HEK293 (cell line): ENCODE measurements around the gene CNKSR2.
A peak's percentile ranks its signal among the peaks of the same experiment; 100 is the strongest.

Source experiments
- CTCF ChIA-PET: fragments of 350-600 bp; formaldehyde crosslinking; extraction: SDS; loops from one replicate; lab custom pipeline; 2021; ENCODE audit warnings: antibody characterized with exemption; lab: Yijun Ruan, JAX
- POLR2A ChIA-PET: fragments of 300-600 bp; formaldehyde crosslinking; extraction: SDS; loops from one replicate; lab custom pipeline; 2020; ENCODE audit warnings: antibody characterized with exemption, inconsistent platforms; lab: Yijun Ruan, JAX
- H3K27ac ChIP-seq: fragments of 200-500 bp; sonication (Bioruptor generic); 2 replicates; pipeline ENCODE4 v1.5.1; 2014; ENCODE audit warnings: low read depth, low read length, control low read depth, inconsistent platforms; ENCODE audit errors: extremely low read depth
- H3K36me3 ChIP-seq, 2 experiments: fragments of 200-500 bp in 1 of 2; sonication (Bioruptor generic) in 1 of 2; 1 replicate in 1 of 2; 2 replicates in 1 of 2; pipeline ENCODE4 v1.5.1; 2014 to 2017; ENCODE audit warnings: inconsistent platforms in 2 of 2, low read length in 2 of 2; ENCODE audit not compliant: control insufficient read depth in 2 of 2, insufficient read depth in 1 of 2
- H3K4me1 ChIP-seq: fragments of 200-500 bp; sonication (Bioruptor generic); 2 replicates; pipeline ENCODE4 v1.5.1; 2014; ENCODE audit warnings: mild to moderate bottlenecking, low read length, inconsistent platforms; ENCODE audit not compliant: control insufficient read depth, insufficient read depth
- H3K4me3 ChIP-seq: 2 replicates; pipeline ENCODE4 v1.5.1; 2011; ENCODE audit warnings: low read depth, mild to moderate bottlenecking, control low read depth, low read length, moderate library complexity
- H3K9me3 ChIP-seq: fragments of 200-500 bp; sonication (Bioruptor generic); 2 replicates; pipeline ENCODE4 v1.5.1; 2014; ENCODE audit warnings: low read depth, low read length, inconsistent platforms; ENCODE audit not compliant: control insufficient read depth, insufficient read depth
- GLI2 ChIP-seq: fragments of 450-650 bp; formaldehyde crosslinking; IDR thresholded peaks from 2 replicates; pipeline ENCODE4; 2017; ENCODE audit warnings: missing biosample characterization, missing genetic modification characterization, low read depth, borderline replicate concordance
- GLIS2 ChIP-seq: fragments of 450-650 bp; formaldehyde crosslinking; IDR thresholded peaks from 2 replicates; pipeline ENCODE4 v1.5.1; 2016; ENCODE audit warnings: missing biosample characterization, missing genetic modification characterization
- IKZF3 ChIP-seq: fragments of 450-650 bp; IDR thresholded peaks from 2 replicates; pipeline ENCODE4 v1.5.0; 2018; ENCODE audit warnings: missing biosample characterization, mild to moderate bottlenecking, missing genetic modification characterization, moderate library complexity
- KLF7 ChIP-seq: fragments of 450-650 bp; formaldehyde crosslinking; IDR thresholded peaks from 2 replicates; pipeline ENCODE4 v1.5.1; 2016; ENCODE audit warnings: missing biosample characterization, missing genetic modification characterization, borderline replicate concordance
- OSR2 ChIP-seq: fragments of 450-650 bp; formaldehyde crosslinking; IDR thresholded peaks from 2 replicates; pipeline ENCODE4 v1.5.1; 2016; ENCODE audit warnings: missing biosample characterization, missing genetic modification characterization
- SP7 ChIP-seq: fragments of 450-650 bp; formaldehyde crosslinking; IDR thresholded peaks from 2 replicates; pipeline ENCODE4 v1.5.1; 2016; ENCODE audit warnings: missing biosample characterization, missing genetic modification characterization
- TCF7L2 ChIP-seq: IDR thresholded peaks from 2 replicates; pipeline ENCODE4 v1.6.1; 2011; ENCODE audit warnings: low read depth, mild to moderate bottlenecking, inconsistent platforms, low read length, moderate library complexity, borderline replicate concordance
- ZFP37 ChIP-seq: fragments of 450-650 bp; formaldehyde crosslinking; IDR thresholded peaks from 2 replicates; pipeline ENCODE4 v1.5.1; 2016; ENCODE audit warnings: missing biosample characterization, missing genetic modification characterization
- ZFP69B ChIP-seq: fragments of 450-650 bp; formaldehyde crosslinking; IDR thresholded peaks from 2 replicates; pipeline ENCODE4 v1.5.1; 2016; ENCODE audit warnings: missing biosample characterization, missing genetic modification characterization
- ZNF132 ChIP-seq: fragments of 450-650 bp; formaldehyde crosslinking; IDR thresholded peaks from 2 replicates; pipeline ENCODE4 v1.5.1; 2017; ENCODE audit warnings: missing biosample characterization, missing genetic modification characterization, borderline replicate concordance
- ZNF366 ChIP-seq: fragments of 450-650 bp; formaldehyde crosslinking; conservative IDR thresholded peaks from 2 replicates; pipeline ENCODE4 v1.5.1; 2016; ENCODE audit warnings: missing biosample characterization, missing genetic modification characterization
- ZNF433 ChIP-seq: fragments of 450-650 bp; formaldehyde crosslinking; IDR thresholded peaks from 2 replicates; pipeline ENCODE4 v1.5.1; 2016; ENCODE audit warnings: missing biosample characterization, missing genetic modification characterization, low read depth
- ZNF514 ChIP-seq: fragments of 450-650 bp; formaldehyde crosslinking; IDR thresholded peaks from 2 replicates; pipeline ENCODE4 v1.5.1; 2016; ENCODE audit warnings: missing biosample characterization, missing genetic modification characterization
- ZNF521 ChIP-seq: fragments of 450-650 bp; formaldehyde crosslinking; IDR thresholded peaks from 2 replicates; pipeline ENCODE4 v1.5.1; 2017; ENCODE audit warnings: missing biosample characterization, mild to moderate bottlenecking, missing genetic modification characterization
- ZNF629 ChIP-seq: fragments of 450-650 bp; formaldehyde crosslinking; IDR thresholded peaks from 2 replicates; pipeline ENCODE4 v1.5.1; 2017; ENCODE audit warnings: missing biosample characterization, missing genetic modification characterization
- ZNF660 ChIP-seq: fragments of 450-650 bp; IDR thresholded peaks from 2 replicates; pipeline ENCODE4 v1.5.1; 2018; ENCODE audit warnings: missing biosample characterization, mild to moderate bottlenecking, missing genetic modification characterization
- ZNF776 ChIP-seq: fragments of 450-650 bp; formaldehyde crosslinking; IDR thresholded peaks from 2 replicates; pipeline ENCODE4 v1.5.0; 2017; ENCODE audit warnings: missing biosample characterization, missing genetic modification characterization, borderline replicate concordance
- TF ChIP-seq, protein P1 (sequence below): fragments of 450-650 bp; formaldehyde crosslinking; IDR thresholded peaks from 2 replicates; pipeline ENCODE4 v1.5.1; 2017; ENCODE audit warnings: missing biosample characterization, missing genetic modification characterization
- TF ChIP-seq, protein P2 (sequence below): fragments of 450-650 bp; formaldehyde crosslinking; IDR thresholded peaks from 2 replicates; pipeline ENCODE4 v1.5.1; 2016; ENCODE audit warnings: missing biosample characterization, missing genetic modification characterization
- TF ChIP-seq, protein P3 (sequence below): fragments of 450-650 bp; IDR thresholded peaks from 2 replicates; pipeline ENCODE4 v1.5.1; 2018; ENCODE audit warnings: missing biosample characterization, missing genetic modification characterization
- TF ChIP-seq, protein P4 (sequence below): fragments of 450-650 bp; formaldehyde crosslinking; IDR thresholded peaks from 2 replicates; pipeline ENCODE4 v1.5.1; 2017; ENCODE audit warnings: missing biosample characterization, mild to moderate bottlenecking, missing genetic modification characterization, moderate library complexity
- TF ChIP-seq, protein P5 (sequence below): fragments of 450-650 bp; formaldehyde crosslinking; IDR thresholded peaks from 2 replicates; pipeline ENCODE4 v1.5.1; 2016; ENCODE audit warnings: missing biosample characterization, missing genetic modification characterization
- TF ChIP-seq, protein P6 (sequence below): fragments of 450-650 bp; formaldehyde crosslinking; IDR thresholded peaks from 2 replicates; pipeline ENCODE4 v1.5.1; 2016; ENCODE audit warnings: missing biosample characterization, missing genetic modification characterization

CNKSR2 gene

DNA sequence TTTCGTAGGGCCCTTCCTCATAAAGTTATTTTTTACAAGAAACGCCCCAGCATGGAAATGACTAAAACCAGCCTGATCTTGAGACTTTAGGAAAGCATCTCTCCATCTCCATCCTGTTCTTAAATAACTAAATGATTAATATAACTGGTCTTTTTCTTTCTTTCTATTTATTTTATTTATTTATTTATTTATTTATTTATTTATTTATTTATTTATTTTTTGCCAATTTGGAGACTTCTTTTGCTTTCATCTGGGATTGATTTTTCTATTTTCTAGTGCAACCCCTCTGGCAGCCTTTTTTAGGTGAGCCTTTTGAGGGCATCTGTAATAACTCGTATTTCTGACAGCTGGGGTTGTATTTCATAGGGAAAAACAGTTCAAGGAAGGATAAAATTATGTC lies 285.1 kb downstream of the CNKSR2 start (continued):
- TF ChIP-seq, protein P1, sequence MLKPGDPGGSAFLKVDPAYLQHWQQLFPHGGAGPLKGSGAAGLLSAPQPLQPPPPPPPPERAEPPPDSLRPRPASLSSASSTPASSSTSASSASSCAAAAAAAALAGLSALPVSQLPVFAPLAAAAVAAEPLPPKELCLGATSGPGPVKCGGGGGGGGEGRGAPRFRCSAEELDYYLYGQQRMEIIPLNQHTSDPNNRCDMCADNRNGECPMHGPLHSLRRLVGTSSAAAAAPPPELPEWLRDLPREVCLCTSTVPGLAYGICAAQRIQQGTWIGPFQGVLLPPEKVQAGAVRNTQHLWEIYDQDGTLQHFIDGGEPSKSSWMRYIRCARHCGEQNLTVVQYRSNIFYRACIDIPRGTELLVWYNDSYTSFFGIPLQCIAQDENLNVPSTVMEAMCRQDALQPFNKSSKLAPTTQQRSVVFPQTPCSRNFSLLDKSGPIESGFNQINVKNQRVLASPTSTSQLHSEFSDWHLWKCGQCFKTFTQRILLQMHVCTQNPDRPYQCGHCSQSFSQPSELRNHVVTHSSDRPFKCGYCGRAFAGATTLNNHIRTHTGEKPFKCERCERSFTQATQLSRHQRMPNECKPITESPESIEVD, result no peak
- no peak for TF ChIP-seq ZNF521 (tag by site-specific recombination)
- TF ChIP-seq, protein P2, sequence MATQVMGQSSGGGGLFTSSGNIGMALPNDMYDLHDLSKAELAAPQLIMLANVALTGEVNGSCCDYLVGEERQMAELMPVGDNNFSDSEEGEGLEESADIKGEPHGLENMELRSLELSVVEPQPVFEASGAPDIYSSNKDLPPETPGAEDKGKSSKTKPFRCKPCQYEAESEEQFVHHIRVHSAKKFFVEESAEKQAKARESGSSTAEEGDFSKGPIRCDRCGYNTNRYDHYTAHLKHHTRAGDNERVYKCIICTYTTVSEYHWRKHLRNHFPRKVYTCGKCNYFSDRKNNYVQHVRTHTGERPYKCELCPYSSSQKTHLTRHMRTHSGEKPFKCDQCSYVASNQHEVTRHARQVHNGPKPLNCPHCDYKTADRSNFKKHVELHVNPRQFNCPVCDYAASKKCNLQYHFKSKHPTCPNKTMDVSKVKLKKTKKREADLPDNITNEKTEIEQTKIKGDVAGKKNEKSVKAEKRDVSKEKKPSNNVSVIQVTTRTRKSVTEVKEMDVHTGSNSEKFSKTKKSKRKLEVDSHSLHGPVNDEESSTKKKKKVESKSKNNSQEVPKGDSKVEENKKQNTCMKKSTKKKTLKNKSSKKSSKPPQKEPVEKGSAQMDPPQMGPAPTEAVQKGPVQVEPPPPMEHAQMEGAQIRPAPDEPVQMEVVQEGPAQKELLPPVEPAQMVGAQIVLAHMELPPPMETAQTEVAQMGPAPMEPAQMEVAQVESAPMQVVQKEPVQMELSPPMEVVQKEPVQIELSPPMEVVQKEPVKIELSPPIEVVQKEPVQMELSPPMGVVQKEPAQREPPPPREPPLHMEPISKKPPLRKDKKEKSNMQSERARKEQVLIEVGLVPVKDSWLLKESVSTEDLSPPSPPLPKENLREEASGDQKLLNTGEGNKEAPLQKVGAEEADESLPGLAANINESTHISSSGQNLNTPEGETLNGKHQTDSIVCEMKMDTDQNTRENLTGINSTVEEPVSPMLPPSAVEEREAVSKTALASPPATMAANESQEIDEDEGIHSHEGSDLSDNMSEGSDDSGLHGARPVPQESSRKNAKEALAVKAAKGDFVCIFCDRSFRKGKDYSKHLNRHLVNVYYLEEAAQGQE, result peak; percentile 58; the same call in 1 of the 2 replicates
- peak; percentile 28; the same call in 1 of the 2 replicates for TF ChIP-seq GLI2 (tag by site-specific recombination)
- TF ChIP-seq, protein P3, sequence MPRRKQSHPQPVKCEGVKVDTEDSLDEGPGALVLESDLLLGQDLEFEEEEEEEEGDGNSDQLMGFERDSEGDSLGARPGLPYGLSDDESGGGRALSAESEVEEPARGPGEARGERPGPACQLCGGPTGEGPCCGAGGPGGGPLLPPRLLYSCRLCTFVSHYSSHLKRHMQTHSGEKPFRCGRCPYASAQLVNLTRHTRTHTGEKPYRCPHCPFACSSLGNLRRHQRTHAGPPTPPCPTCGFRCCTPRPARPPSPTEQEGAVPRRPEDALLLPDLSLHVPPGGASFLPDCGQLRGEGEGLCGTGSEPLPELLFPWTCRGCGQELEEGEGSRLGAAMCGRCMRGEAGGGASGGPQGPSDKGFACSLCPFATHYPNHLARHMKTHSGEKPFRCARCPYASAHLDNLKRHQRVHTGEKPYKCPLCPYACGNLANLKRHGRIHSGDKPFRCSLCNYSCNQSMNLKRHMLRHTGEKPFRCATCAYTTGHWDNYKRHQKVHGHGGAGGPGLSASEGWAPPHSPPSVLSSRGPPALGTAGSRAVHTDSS (tag by site-specific recombination), result no peak
- TF ChIP-seq, protein P4, sequence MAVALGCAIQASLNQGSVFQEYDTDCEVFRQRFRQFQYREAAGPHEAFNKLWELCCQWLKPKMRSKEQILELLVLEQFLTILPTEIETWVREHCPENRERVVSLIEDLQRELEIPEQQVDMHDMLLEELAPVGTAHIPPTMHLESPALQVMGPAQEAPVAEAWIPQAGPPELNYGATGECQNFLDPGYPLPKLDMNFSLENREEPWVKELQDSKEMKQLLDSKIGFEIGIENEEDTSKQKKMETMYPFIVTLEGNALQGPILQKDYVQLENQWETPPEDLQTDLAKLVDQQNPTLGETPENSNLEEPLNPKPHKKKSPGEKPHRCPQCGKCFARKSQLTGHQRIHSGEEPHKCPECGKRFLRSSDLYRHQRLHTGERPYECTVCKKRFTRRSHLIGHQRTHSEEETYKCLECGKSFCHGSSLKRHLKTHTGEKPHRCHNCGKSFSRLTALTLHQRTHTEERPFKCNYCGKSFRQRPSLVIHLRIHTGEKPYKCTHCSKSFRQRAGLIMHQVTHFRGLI, result no peak
- TF ChIP-seq ZFP69B (tag by site-specific recombination), result no peak
- no peak for TF ChIP-seq ZNF514 (tag by site-specific recombination)
- TF ChIP-seq, protein P5, sequence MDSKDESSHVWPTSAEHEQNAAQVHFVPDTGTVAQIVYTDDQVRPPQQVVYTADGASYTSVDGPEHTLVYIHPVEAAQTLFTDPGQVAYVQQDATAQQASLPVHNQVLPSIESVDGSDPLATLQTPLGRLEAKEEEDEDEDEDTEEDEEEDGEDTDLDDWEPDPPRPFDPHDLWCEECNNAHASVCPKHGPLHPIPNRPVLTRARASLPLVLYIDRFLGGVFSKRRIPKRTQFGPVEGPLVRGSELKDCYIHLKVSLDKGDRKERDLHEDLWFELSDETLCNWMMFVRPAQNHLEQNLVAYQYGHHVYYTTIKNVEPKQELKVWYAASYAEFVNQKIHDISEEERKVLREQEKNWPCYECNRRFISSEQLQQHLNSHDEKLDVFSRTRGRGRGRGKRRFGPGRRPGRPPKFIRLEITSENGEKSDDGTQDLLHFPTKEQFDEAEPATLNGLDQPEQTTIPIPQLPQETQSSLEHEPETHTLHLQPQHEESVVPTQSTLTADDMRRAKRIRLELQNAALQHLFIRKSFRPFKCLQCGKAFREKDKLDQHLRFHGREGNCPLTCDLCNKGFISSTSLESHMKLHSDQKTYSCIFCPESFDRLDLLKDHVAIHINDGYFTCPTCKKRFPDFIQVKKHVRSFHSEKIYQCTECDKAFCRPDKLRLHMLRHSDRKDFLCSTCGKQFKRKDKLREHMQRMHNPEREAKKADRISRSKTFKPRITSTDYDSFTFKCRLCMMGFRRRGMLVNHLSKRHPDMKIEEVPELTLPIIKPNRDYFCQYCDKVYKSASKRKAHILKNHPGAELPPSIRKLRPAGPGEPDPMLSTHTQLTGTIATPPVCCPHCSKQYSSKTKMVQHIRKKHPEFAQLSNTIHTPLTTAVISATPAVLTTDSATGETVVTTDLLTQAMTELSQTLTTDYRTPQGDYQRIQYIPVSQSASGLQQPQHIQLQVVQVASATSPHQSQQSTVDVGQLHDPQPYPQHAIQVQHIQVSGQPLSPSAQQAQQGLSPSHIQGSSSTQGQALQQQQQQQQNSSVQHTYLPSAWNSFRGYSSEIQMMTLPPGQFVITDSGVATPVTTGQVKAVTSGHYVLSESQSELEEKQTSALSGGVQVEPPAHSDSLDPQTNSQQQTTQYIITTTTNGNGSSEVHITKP (tag by site-specific recombination), result no peak
- TF ChIP-seq ZNF660 (tag by site-specific recombination), result no peak
- no peak for TF ChIP-seq ZNF629 (tag by site-specific recombination)
- TF ChIP-seq OSR2 (tag by site-specific recombination), result no peak
- TF ChIP-seq, all 188 proteins: peak for 25

DNA sequence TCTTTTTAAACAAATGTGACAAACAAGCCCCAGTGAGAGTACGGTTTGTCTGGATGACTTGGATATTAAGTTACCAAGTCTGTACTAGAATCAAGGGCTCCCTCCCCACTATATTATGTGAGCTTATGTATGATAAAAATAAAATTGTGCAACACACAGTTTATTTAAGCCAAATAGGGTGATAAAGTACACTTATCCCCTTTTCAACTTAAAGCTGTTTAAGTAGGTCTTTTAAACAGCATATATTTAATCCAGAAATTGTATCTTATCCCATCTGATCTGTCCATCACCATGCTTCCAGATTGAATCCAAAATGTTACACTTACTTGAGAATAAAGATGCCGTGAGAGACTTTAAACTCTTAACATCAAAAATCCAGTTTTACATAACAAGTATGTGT lies 285.9 kb downstream of the CNKSR2 start:
- no peaks in the 10 kb centered on the region for H3K9me3 ChIP-seq
- H3K27ac ChIP-seq, result no peak overlapping the region
- no peaks in the 10 kb centered on the region for H3K4me1 ChIP-seq
- no peaks in the 10 kb centered on the region for H3K36me3 ChIP-seq
- H3K4me3 ChIP-seq, result no peak overlapping the region
- ChIA-PET POLR2A (no interaction called here), CTCF (no interaction called here)
- TF ChIP-seq TCF7L2, result no peak
- TF ChIP-seq ZNF132 (tag by site-specific recombination), result no peak
- no peak for TF ChIP-seq SP7
- no peak for TF ChIP-seq GLIS2
- TF ChIP-seq ZNF366 (tag by site-specific recombination), result no peak
- no peak for TF ChIP-seq ZNF776
- no peak for TF ChIP-seq IKZF3
- TF ChIP-seq, protein P6, sequence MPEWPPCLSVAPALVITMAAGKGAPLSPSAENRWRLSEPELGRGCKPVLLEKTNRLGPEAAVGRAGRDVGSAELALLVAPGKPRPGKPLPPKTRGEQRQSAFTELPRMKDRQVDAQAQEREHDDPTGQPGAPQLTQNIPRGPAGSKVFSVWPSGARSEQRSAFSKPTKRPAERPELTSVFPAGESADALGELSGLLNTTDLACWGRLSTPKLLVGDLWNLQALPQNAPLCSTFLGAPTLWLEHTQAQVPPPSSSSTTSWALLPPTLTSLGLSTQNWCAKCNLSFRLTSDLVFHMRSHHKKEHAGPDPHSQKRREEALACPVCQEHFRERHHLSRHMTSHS, result no peak
- no peak for TF ChIP-seq KLF7 (tag by site-specific recombination)
- TF ChIP-seq, protein P1, result no peak
- no peak for TF ChIP-seq ZNF433 (tag by site-specific recombination)
- TF ChIP-seq ZFP37 (tag by site-specific recombination), result no peak
